Loucy (cell line): ENCODE results near the gene DAP.
"Not testable (repeated sequence)": the region's sequence is repeated elsewhere in the genome, so short reads cannot be mapped to it uniquely, and the experiment has no call there.

ENCODE experiments used
- H2AFZ ChIP-seq: fragments of 200-600 bp; sonication (generic); 2 replicates; pipeline ENCODE4 v1.6.0; 2016; ENCODE audit warnings: antibody characterized with exemption, mild to moderate bottlenecking, low read length, moderate library complexity
- H3F3A ChIP-seq: fragments of 200-600 bp; 2 replicates; pipeline ENCODE4 v1.6.0; 2016; ENCODE audit warnings: antibody characterized with exemption, low read depth, mild to moderate bottlenecking
- H3K27me3 ChIP-seq: fragments of 200-600 bp; sonication (generic); 2 replicates; pipeline ENCODE4 v1.6.1; 2014; ENCODE audit warnings: low read length, mild to moderate bottlenecking; ENCODE audit not compliant: insufficient read depth, poor library complexity, severe bottlenecking
- H3K36me3 ChIP-seq: fragments of 200-600 bp; sonication (generic); 2 replicates; pipeline ENCODE4 v1.6.1; 2016; ENCODE audit warnings: low read length; ENCODE audit not compliant: insufficient read depth
- H3K4me1 ChIP-seq: fragments of 200-600 bp; sonication (generic); 2 replicates; pipeline ENCODE4 v1.5.1; 2014; ENCODE audit warnings: low read length, mild to moderate bottlenecking; ENCODE audit not compliant: insufficient read depth, poor library complexity, severe bottlenecking
- H3K4me2 ChIP-seq: fragments of 200-600 bp; sonication (generic); 2 replicates; pipeline ENCODE4 v1.6.0; 2014; ENCODE audit warnings: antibody characterized with exemption, low read length, low read depth, mild to moderate bottlenecking; ENCODE audit not compliant: poor library complexity, severe bottlenecking
- H3K4me3 ChIP-seq: fragments of 200-600 bp; sonication (generic); 2 replicates; pipeline ENCODE4 v1.5.1; 2014; ENCODE audit warnings: low read length, mild to moderate bottlenecking, mixed read lengths; ENCODE audit not compliant: poor library complexity, severe bottlenecking
- H3K79me2 ChIP-seq: fragments of 200-600 bp; sonication (generic); 2 replicates; pipeline ENCODE4 v1.6.1; 2014; ENCODE audit warnings: low read length; ENCODE audit not compliant: insufficient read depth
- H3K9ac ChIP-seq: fragments of 200-600 bp; sonication (generic); 2 replicates; pipeline ENCODE4 v1.6.0; 2014; ENCODE audit warnings: mild to moderate bottlenecking, low read depth, low read length, moderate library complexity; ENCODE audit not compliant: poor library complexity, severe bottlenecking
- H3K9me2 ChIP-seq: fragments of 200-600 bp; sonication (generic); replicated peaks from 2 replicates; pipeline ENCODE4 v1.6.1; 2016; ENCODE audit warnings: low read depth, low read length, mixed read lengths
- H3K9me3 ChIP-seq: fragments of 200-600 bp; sonication (generic); 2 replicates; pipeline ENCODE4 v1.6.1; 2014; ENCODE audit warnings: mild to moderate bottlenecking, antibody characterized with exemption, low read length, low read depth; ENCODE audit not compliant: insufficient read depth
- H4K20me1 ChIP-seq: fragments of 200-600 bp; sonication (generic); 2 replicates; pipeline ENCODE4 v1.6.0; 2014; ENCODE audit warnings: antibody characterized with exemption, low read length, mild to moderate bottlenecking; ENCODE audit not compliant: insufficient read depth, poor library complexity, severe bottlenecking
- EZH2phosphoT487 ChIP-seq: fragments of 200-600 bp; IDR thresholded peaks from 2 replicates; pipeline ENCODE4 v1.6.1; 2018; ENCODE audit warnings: antibody characterized with exemption, mild to moderate bottlenecking, moderate library complexity, borderline replicate concordance
- TF ChIP-seq, protein P1 (sequence below): fragments of 200-600 bp; sonication (generic); conservative IDR thresholded peaks from 2 replicates; pipeline ENCODE4 v1.5.1; 2014; ENCODE audit warnings: mild to moderate bottlenecking, antibody characterized with exemption, low read length

The DAP gene

DNA sequence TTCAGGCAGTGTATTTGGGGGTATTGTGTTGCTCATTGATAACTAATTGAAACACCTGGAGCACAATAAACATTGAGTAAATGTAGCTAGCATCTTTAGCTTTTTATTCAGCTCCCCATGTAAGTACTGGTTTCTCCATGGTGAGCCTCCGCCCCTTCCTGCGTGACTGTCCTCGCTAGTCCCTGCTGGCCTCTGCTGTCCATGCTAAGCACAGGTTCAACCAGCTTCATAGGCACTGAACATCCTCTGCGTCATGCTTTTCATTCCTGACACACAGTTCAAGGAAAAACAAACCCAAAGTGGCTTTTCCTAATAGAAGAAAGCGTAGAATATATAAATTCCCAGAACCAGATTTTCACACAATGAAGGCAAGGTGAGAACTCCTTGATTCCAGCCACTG is 27.3 kb upstream of the DAP start:
- H3K9me2 ChIP-seq, result no peaks in the 10 kb centered on the region
- H4K20me1 ChIP-seq, result no peaks in the 10 kb centered on the region
- TF ChIP-seq EZH2phosphoT487, result no peak
- TF ChIP-seq, protein P1, sequence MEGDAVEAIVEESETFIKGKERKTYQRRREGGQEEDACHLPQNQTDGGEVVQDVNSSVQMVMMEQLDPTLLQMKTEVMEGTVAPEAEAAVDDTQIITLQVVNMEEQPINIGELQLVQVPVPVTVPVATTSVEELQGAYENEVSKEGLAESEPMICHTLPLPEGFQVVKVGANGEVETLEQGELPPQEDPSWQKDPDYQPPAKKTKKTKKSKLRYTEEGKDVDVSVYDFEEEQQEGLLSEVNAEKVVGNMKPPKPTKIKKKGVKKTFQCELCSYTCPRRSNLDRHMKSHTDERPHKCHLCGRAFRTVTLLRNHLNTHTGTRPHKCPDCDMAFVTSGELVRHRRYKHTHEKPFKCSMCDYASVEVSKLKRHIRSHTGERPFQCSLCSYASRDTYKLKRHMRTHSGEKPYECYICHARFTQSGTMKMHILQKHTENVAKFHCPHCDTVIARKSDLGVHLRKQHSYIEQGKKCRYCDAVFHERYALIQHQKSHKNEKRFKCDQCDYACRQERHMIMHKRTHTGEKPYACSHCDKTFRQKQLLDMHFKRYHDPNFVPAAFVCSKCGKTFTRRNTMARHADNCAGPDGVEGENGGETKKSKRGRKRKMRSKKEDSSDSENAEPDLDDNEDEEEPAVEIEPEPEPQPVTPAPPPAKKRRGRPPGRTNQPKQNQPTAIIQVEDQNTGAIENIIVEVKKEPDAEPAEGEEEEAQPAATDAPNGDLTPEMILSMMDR, result no peak
- no peak overlapping the region for H3K9ac ChIP-seq
- H3K27me3 ChIP-seq, result no peaks in the 10 kb centered on the region
- no peaks in the 10 kb centered on the region for H3F3A ChIP-seq
- H3K4me1 ChIP-seq, result no peaks in the 10 kb centered on the region
- no peaks in the 10 kb centered on the region for H3K9me3 ChIP-seq
- no peak overlapping the region for H3K4me2 ChIP-seq
- no peak overlapping the region for H2AFZ ChIP-seq
- H3K79me2 ChIP-seq, result no peaks in the 10 kb centered on the region
- no peak overlapping the region for H3K4me3 ChIP-seq
- H3K36me3 ChIP-seq, result no peaks in the 10 kb centered on the region

DNA sequence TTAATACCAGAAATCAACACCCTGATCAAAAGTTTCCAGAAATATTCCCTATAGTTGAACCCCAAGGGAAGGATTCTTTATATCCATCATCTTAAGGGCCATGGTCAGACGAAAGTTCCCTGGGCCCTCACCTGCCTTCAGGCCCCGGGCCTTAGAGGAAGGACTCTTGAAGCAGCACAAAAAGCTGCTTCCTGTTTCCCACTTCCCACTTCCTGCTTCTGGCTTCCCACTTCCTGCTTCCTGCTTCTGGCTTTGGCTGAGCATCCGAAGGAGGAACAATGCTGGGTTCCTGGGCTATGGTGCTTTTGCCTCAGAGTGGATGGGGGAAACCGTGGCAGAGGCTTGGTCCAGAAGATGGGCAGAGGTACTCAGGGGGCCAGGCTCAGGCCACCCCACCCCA is 25.8 kb upstream of the DAP start:
- TF ChIP-seq, protein P1, result no peak
- TF ChIP-seq EZH2phosphoT487, result no peak
- Histone ChIP-seq H3K9me3 (no peaks in the 10 kb centered on the region), H3K9me2 (no peaks in the 10 kb centered on the region), H3K36me3 (no peaks in the 10 kb centered on the region), H3F3A (no peaks in the 10 kb centered on the region), H3K27me3 (no peaks in the 10 kb centered on the region), H3K4me2 (no peak overlapping the region), H3K4me3 (no peak overlapping the region), H2AFZ (no peak overlapping the region), H4K20me1 (no peaks in the 10 kb centered on the region), H3K9ac (no peak overlapping the region), H3K79me2 (no peaks in the 10 kb centered on the region), H3K4me1 (no peaks in the 10 kb centered on the region)

DNA sequence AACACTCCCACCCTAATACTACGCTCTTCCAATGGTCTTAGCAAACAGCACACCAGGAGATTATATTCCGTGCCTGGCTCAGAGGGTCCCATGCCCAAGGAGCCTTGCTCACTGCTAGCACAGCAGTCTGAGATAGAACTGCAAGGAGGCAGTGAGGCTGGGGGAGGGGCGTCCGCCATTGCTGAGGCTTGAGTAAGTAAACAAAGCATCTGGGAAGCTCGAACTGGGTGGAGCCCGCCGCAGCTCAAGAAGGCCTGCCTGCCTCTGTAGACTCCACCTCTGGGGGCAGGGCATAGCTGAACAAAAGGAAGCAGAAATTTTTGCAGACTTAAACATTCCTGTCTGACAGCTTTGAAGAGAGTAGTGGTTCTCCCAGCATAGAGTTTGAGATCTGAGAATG is 19.2 kb upstream of the DAP start:
- not testable (repeated sequence) for H3K9me3 ChIP-seq, H2AFZ ChIP-seq, H3K4me2 ChIP-seq, H3F3A ChIP-seq, H3K9ac ChIP-seq, H3K4me3 ChIP-seq, H3K27me3 ChIP-seq, H4K20me1 ChIP-seq, H3K4me1 ChIP-seq, H3K9me2 ChIP-seq, H3K79me2 ChIP-seq, H3K36me3 ChIP-seq

DNA sequence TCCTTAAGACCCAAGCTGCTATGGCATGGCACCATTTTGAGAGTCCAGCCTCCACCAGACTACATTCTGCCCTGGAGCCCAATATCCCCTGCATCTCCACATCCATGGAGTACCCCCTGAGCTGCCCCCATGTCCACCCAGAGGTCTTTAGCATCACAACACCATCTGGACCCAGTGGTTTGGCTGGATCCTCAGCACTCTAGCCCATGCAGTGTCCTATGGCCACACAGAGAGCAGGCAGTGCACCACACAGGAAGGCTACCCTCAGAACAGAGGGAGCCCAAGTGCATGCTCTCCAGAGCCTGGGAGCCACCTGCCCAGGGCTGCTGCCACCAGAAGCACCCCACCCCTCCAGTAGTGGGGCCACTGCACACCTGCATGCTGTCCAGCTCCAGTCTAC is 18.6 kb upstream of the DAP start:
- H3K9ac ChIP-seq, result no peak overlapping the region
- no peaks in the 10 kb centered on the region for H3K4me1 ChIP-seq
- no peaks in the 10 kb centered on the region for H4K20me1 ChIP-seq
- no peaks in the 10 kb centered on the region for H3K36me3 ChIP-seq
- TF ChIP-seq EZH2phosphoT487, result no peak
- TF ChIP-seq, protein P1, result no peak
- H3K79me2 ChIP-seq, result no peaks in the 10 kb centered on the region
- no peak overlapping the region for H2AFZ ChIP-seq
- no peak overlapping the region for H3K4me2 ChIP-seq
- no peaks in the 10 kb centered on the region for H3K27me3 ChIP-seq
- no peaks in the 10 kb centered on the region for H3K9me2 ChIP-seq
- H3F3A ChIP-seq, result no peaks in the 10 kb centered on the region
- H3K9me3 ChIP-seq, result no peaks in the 10 kb centered on the region
- H3K4me3 ChIP-seq, result no peak overlapping the region
